ENCODE results near the gene RPS15. TPM values are rescaled to one million over a fixed set of nuclear protein-coding genes. Genes with fewer than 3 reads are reported as not detected.

Gene RPS15
- total RNA-seq, 1 donor from 2014 or later: 854 TPM

DNA sequence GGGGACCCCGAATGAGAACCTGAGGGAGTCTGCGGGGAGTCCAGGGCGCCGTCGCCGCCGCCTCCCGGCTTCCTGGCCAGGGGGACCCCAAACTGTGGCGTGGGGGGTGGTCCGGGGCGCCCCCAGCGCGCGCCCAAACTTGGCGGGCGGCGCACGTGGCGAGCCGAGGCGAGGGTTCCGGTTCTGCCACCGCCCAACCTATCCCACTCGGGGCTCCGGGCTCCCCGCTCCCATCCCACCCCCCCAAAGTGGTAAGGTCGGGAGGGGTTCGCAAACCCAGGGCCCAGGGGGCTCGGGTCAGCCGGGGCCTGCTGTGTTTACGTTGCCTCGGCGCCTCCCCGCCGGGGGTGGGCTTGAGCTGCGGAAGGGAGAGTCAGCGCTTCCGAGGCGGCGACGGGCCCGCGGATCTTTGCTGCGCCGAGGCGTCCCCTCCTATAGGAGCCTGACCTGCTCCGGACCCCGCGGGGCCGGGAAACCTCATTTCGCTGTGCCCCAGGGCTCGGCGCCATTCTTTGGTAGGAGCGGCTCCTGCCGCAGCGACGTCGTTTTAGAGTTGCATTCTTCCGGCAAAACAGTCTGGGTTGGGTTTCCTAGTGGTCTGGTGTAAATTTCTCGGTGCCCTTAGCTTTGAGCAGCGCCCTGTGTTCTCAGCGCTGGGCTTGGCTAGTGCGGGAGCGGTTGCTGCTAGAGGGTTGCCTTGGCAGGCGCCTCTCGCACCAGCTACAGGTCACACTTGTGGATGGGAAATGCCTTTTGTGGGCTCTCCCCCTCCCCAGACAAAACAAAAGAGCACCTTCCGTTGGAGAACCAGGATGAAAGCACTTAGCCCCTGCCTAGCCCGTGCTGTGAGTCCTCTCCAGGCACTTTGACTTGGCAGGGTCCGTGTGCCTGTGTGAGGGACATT lies 29.6 kb upstream of the RPS15 start:
- peak; percentile 36 to 48 for ATAC-seq
- intact Hi-C loops (cut with DNase I): no loop called here
- H3K36me3 ChIP-seq: peaks cover 27% of the 10 kb centered on the region
- TF ChIP-seq, protein P1, sequence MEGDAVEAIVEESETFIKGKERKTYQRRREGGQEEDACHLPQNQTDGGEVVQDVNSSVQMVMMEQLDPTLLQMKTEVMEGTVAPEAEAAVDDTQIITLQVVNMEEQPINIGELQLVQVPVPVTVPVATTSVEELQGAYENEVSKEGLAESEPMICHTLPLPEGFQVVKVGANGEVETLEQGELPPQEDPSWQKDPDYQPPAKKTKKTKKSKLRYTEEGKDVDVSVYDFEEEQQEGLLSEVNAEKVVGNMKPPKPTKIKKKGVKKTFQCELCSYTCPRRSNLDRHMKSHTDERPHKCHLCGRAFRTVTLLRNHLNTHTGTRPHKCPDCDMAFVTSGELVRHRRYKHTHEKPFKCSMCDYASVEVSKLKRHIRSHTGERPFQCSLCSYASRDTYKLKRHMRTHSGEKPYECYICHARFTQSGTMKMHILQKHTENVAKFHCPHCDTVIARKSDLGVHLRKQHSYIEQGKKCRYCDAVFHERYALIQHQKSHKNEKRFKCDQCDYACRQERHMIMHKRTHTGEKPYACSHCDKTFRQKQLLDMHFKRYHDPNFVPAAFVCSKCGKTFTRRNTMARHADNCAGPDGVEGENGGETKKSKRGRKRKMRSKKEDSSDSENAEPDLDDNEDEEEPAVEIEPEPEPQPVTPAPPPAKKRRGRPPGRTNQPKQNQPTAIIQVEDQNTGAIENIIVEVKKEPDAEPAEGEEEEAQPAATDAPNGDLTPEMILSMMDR (IDR thresholded peaks at IDR 0.05): no peak
- no peaks in the 10 kb centered on the region for H3K9me3 ChIP-seq
- H3K4me1 ChIP-seq: peaks cover 56% of the 10 kb centered on the region
- no peaks in the 10 kb centered on the region for H3K27me3 ChIP-seq (ENCODE audit: low read depth)
- peak overlapping the region; percentile 95 for H3K4me3 ChIP-seq
- H3K27ac ChIP-seq: peak overlapping the region; percentile 97
- peak; percentile 79 for DNase-seq

DNA sequence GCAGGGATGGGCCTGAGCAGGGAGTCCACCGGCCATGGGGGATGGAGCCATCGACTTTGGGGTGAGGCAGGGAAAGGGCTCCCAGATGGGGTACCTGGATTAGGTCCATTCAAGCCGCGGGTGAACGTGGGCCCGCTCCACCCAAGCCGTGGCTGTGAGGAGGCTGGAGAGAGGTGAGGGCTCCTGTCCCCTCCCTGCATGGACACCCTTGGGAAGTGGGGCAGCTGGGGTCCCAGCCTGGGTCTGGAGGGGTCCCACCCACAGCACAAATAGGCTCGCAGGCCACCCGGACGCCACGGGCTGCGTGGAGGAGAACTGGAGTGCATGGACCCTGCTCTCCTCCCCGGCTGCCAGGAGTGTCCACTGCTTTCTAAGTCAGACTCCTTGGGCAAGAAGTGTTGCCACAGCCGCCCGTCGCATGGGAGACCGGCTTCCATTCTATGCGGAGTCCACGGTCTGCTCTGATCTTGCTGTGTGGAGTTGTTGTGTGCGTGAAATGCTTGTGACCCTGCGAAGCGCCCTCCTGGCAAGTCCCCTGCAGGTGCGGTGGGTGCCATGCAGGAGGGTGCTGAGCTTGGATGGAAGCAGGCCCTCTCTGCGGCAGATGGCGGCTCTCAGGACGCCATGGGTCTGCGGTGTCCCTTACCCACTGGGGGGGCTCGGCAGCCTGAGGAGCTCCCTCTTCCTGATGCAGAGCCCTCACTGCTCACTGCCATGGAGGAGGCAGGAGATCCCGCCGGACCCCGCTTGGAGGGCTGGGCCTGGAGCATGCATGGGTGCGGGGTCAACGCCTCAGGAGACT lies 28.8 kb upstream of the RPS15 start:
- Histone ChIP-seq H3K9me3 (no peaks in the 10 kb centered on the region), H3K4me1 (peaks cover 64% of the 10 kb centered on the region), H3K36me3 (peaks cover 29% of the 10 kb centered on the region), H3K27ac (peak overlapping the region; percentile 97), H3K4me3 (peak overlapping the region; percentile 95), H3K27me3 (ENCODE audit: low read depth) (no peaks in the 10 kb centered on the region)
- TF ChIP-seq, protein P1 (IDR thresholded peaks at IDR 0.05): no peak
- intact Hi-C loops (cut with DNase I): no loop called here
- DNase-seq (no peak), ATAC-seq (no peak)

DNA sequence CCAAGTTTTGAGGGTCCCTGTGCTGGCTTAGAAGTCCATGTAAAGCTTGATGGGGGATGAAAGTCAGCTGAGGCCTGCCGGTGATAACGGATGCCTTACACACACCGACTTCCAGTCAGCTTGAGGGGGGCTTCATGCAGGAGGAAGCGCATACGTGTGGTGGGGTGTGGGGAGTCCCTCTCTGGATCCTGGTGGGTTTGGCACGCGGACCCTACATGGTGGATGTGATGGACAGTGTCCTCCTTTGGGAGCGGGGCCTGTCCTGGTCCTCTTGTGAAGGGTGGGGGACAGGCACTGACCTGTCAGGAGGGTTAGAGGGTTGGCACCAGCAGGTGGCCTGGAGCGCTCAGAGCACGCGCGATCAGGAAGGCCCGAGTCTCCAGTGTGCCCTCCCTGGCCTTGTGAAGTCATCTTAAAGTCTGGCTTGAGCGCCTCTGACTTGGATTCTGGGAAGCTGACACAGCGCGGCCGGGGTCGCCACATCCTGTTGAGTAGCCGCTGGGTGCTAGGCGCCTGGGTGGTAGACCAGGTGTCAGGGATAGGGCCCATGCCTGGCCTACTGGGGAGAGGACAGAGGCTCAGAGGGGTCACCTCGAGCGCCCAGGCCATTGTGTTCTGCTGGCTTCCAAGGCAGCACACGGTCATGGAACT lies 27.9 kb upstream of the RPS15 start:
- ATAC-seq (no peak), DNase-seq (no peak)
- intact Hi-C loops (cut with DNase I): no loop called here
- H3K4me3 ChIP-seq: peak overlapping the region; percentile 95
- TF ChIP-seq, protein P1 (IDR thresholded peaks at IDR 0.05): no peak
- no peaks in the 10 kb centered on the region for H3K27me3 ChIP-seq (ENCODE audit: low read depth)
- peak overlapping the region; percentile 97 for H3K27ac ChIP-seq
- no peaks in the 10 kb centered on the region for H3K9me3 ChIP-seq
- H3K4me1 ChIP-seq: peaks cover 71% of the 10 kb centered on the region
- peaks cover 29% of the 10 kb centered on the region for H3K36me3 ChIP-seq

DNA sequence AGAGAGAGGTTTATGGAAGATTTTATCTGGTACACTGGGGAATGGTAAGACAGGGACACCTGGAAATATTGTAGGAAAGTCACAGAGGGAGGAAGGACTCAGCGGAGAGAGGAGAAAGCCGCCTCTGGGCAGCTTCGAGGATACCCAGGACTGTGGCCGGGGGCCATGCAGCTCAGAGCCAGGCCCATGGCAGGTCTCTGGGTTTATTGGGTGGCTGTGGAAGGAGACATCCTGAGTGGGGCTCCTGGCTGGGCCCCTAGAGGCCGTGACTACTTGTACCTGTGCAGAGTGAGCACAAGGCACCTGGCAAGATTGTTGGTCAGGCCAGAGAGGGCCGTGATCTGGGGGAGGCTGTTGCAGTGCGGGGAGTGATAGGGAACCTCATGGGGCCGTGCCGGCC lies 27.4 kb upstream of the RPS15 start:
- ATAC-seq (no peak), DNase-seq (no peak)
- H3K4me1 ChIP-seq: peaks cover 76% of the 10 kb centered on the region
- intact Hi-C loops (cut with DNase I): no loop called here
- TF ChIP-seq, protein P1 (IDR thresholded peaks at IDR 0.05): no peak
- H3K36me3 ChIP-seq: peaks cover 29% of the 10 kb centered on the region
- no peaks in the 10 kb centered on the region for H3K27me3 ChIP-seq (ENCODE audit: low read depth)
- H3K9me3 ChIP-seq: no peaks in the 10 kb centered on the region
- H3K4me3 ChIP-seq: peak overlapping the region; percentile 11
- H3K27ac ChIP-seq: peak overlapping the region; percentile 97

Data from lower lobe of right lung (tissue), 2 donors.